H9 (cell line): Measurements from ENCODE around the gene IMPA2. TPM values are rescaled to one million over a fixed set of nuclear protein-coding genes. Genes with fewer than 3 reads are reported as not detected.

ENCODE experiments used
- DNase-seq: peaks from one replicate; pipeline ENCODE4 v3.0.0-alpha.2; 2017
- H2AFZ ChIP-seq: one replicate; pipeline ENCODE4 v1.6.1; 2013; ENCODE audit warnings: mild to moderate bottlenecking, low read length, control low read depth, moderate library complexity
- H2AK5ac ChIP-seq: 2 replicates; pipeline ENCODE4 v1.6.1; 2013; ENCODE audit warnings: low read length, control low read depth, mixed read lengths; ENCODE audit not compliant: insufficient read length
- H2BK120ac ChIP-seq: one replicate; pipeline ENCODE4 v1.6.1; 2013; ENCODE audit warnings: low read depth, mild to moderate bottlenecking, low read length, control low read depth, inconsistent platforms; ENCODE audit not compliant: poor library complexity, severe bottlenecking
- H2BK12ac ChIP-seq: 2 replicates; pipeline ENCODE4 v1.6.1; 2013; ENCODE audit warnings: low read length, control low read depth, mixed read lengths, low read depth; ENCODE audit not compliant: insufficient read length
- H2BK15ac ChIP-seq: 2 replicates; pipeline ENCODE4 v1.6.1; 2013; ENCODE audit warnings: low read depth, low read length, control low read depth
- H2BK20ac ChIP-seq: one replicate; pipeline ENCODE4 v1.6.1; 2013; ENCODE audit warnings: low read depth, mild to moderate bottlenecking, low read length, control low read depth, inconsistent platforms; ENCODE audit not compliant: poor library complexity, severe bottlenecking
- H2BK5ac ChIP-seq: 2 replicates; pipeline ENCODE4 v1.6.1; 2013; ENCODE audit warnings: low read length, control low read depth, mixed read lengths; ENCODE audit not compliant: insufficient read length
- H3K14ac ChIP-seq: 2 replicates; pipeline ENCODE4 v1.6.1; 2013; ENCODE audit warnings: low read length, control low read depth; ENCODE audit not compliant: insufficient read depth
- H3K18ac ChIP-seq: 2 replicates; pipeline ENCODE4 v1.6.1; 2013; ENCODE audit warnings: low read depth, mild to moderate bottlenecking, mixed read lengths, low read length, control low read depth; ENCODE audit not compliant: insufficient read length
- H3K23ac ChIP-seq: 2 replicates; pipeline ENCODE4 v1.6.1; 2013; ENCODE audit warnings: low read length, control low read depth, mixed read lengths, low read depth; ENCODE audit not compliant: insufficient read length
- H3K23me2 ChIP-seq: 2 replicates; pipeline ENCODE4 v1.6.1; 2013; ENCODE audit warnings: low read depth, mild to moderate bottlenecking, mixed read lengths, low read length, control low read depth; ENCODE audit not compliant: insufficient read length, poor library complexity, severe bottlenecking
- H3K27ac ChIP-seq: 2 replicates; pipeline ENCODE4 v1.5.1; 2013; ENCODE audit warnings: low read length, control low read depth, mixed read lengths, low read depth; ENCODE audit not compliant: insufficient read length
- H3K27me3 ChIP-seq: 2 replicates; pipeline ENCODE4 v1.6.1; 2013; ENCODE audit warnings: low read length, control low read depth, inconsistent platforms; ENCODE audit not compliant: insufficient read depth
- H3K4ac ChIP-seq: 2 replicates; pipeline ENCODE4 v1.6.1; 2013; ENCODE audit warnings: low read depth, mild to moderate bottlenecking, control low read depth, inconsistent platforms, low read length, moderate library complexity
- H3K4me1 ChIP-seq: 2 replicates; pipeline ENCODE4 v1.6.1; 2013; ENCODE audit warnings: low read length, control low read depth, inconsistent platforms; ENCODE audit not compliant: insufficient read depth
- H3K4me2 ChIP-seq: 2 replicates; pipeline ENCODE4 v1.6.1; 2013; ENCODE audit warnings: low read length, control low read depth, mixed read lengths; ENCODE audit not compliant: insufficient read length, insufficient read depth
- H3K56ac ChIP-seq: 2 replicates; pipeline ENCODE4 v1.6.1; 2013; ENCODE audit warnings: low read depth, mild to moderate bottlenecking, mixed read lengths, low read length, control low read depth; ENCODE audit not compliant: insufficient read length
- H3K79me1 ChIP-seq: 2 replicates; pipeline ENCODE4 v1.6.1; 2013; ENCODE audit warnings: low read depth, mild to moderate bottlenecking, moderate library complexity, low read length, control low read depth, inconsistent platforms; ENCODE audit not compliant: insufficient read depth, poor library complexity, severe bottlenecking
- H3K79me2 ChIP-seq: 2 replicates; pipeline ENCODE4 v1.6.1; 2013; ENCODE audit warnings: low read length, control low read depth, inconsistent platforms; ENCODE audit not compliant: insufficient read depth
- H3K9ac ChIP-seq: 2 replicates; pipeline ENCODE4 v1.6.1; 2013; ENCODE audit warnings: low read length, control low read depth, mixed read lengths; ENCODE audit not compliant: insufficient read length; ENCODE audit errors: extremely low read depth
- H3K9me3 ChIP-seq: one replicate; pipeline ENCODE4 v1.6.1; 2013; ENCODE audit warnings: low read depth, low read length, inconsistent platforms; ENCODE audit not compliant: control insufficient read depth
- H3T11ph ChIP-seq: one replicate; pipeline ENCODE4 v1.6.1; 2013; ENCODE audit warnings: mild to moderate bottlenecking, low read length, control low read depth, inconsistent platforms
- H4K20me1 ChIP-seq: one replicate; pipeline ENCODE4 v1.6.1; 2013; ENCODE audit not compliant: control insufficient read depth, insufficient read length, insufficient read depth
- H4K5ac ChIP-seq: 2 replicates; pipeline ENCODE4 v1.6.1; 2013; ENCODE audit warnings: low read depth, mild to moderate bottlenecking, mixed read lengths, low read length, control low read depth; ENCODE audit not compliant: insufficient read length
- H4K8ac ChIP-seq: replicated peaks from 2 replicates; pipeline ENCODE4 v1.6.1; 2013; ENCODE audit warnings: low read length, control low read depth, mixed read lengths, low read depth; ENCODE audit not compliant: insufficient read length
- H4K91ac ChIP-seq: 2 replicates; pipeline ENCODE4 v1.6.1; 2013; ENCODE audit warnings: low read depth, mild to moderate bottlenecking, moderate library complexity, mixed read lengths, low read length, control low read depth; ENCODE audit not compliant: insufficient read length
- H3K27ac Mint-ChIP-seq, 3 experiments: 2 replicates in 2 of 3; 3 replicates in 1 of 3; pipeline ENCODE4 v1.8.0; 2020 to 2021; ENCODE audit warnings: mixed read lengths in 3 of 3, mild to moderate bottlenecking in 1 of 3, moderate library complexity in 1 of 3
- H3K27me3 Mint-ChIP-seq: 2 replicates; pipeline ENCODE4 v1.8.0; 2021; ENCODE audit warnings: low read depth, mild to moderate bottlenecking, moderate library complexity, mixed read lengths
- H3K36me3 Mint-ChIP-seq, 3 experiments: 2 replicates in 2 of 3; 3 replicates in 1 of 3; pipeline ENCODE4 v1.8.0; 2020 to 2021; ENCODE audit warnings: low read depth in 3 of 3, mixed read lengths in 3 of 3; ENCODE audit not compliant: insufficient read depth in 1 of 3
- H3K4me1 Mint-ChIP-seq, 2 experiments: 2 replicates each; pipeline ENCODE4 v1.8.0; 2020; ENCODE audit warnings: mixed read lengths in 2 of 2
- H3K4me3 Mint-ChIP-seq, 2 experiments: 2 replicates in 1 of 2; 3 replicates in 1 of 2; pipeline ENCODE4 v1.8.0; 2020 to 2021; ENCODE audit warnings: mild to moderate bottlenecking in 2 of 2, mixed read lengths in 2 of 2, moderate library complexity in 1 of 2
- H3K9me3 Mint-ChIP-seq, 2 experiments: 2 replicates in 1 of 2; 3 replicates in 1 of 2; pipeline ENCODE4 v1.8.0; 2020; ENCODE audit warnings: mild to moderate bottlenecking in 2 of 2, mixed read lengths in 2 of 2, moderate library complexity in 1 of 2
- WGBS: extraction: QIAGEN DNeasy Blood & Tissue Kit; methylation state at CpG from one replicate; pipeline ENCODE4 v1.1.7; 2013; ENCODE audit warnings: missing lambda C conversion rate, low lambda C conversion rate, mixed read lengths; ENCODE audit not compliant: insufficient read length; ENCODE audit errors: extremely low coverage; 5-methylcytosine and 5-hydroxymethylcytosine counted together
- total RNA-seq: library from RNA; stranded (reverse); gene quantifications from 2 replicates; pipeline ENCODE4 v1.2.1, GENCODE V29; 2021
- TF ChIP-seq, protein P1 (sequence below): fragments of 200-600 bp; sonication (generic); conservative IDR thresholded peaks from 3 replicates; pipeline ENCODE4 v1.8.0; 2021; ENCODE audit warnings: antibody characterized with exemption, mild to moderate bottlenecking

IMPA2 gene
- total RNA-seq, 1 experiment from 2014 or later, result 73.8 TPM

DNA sequence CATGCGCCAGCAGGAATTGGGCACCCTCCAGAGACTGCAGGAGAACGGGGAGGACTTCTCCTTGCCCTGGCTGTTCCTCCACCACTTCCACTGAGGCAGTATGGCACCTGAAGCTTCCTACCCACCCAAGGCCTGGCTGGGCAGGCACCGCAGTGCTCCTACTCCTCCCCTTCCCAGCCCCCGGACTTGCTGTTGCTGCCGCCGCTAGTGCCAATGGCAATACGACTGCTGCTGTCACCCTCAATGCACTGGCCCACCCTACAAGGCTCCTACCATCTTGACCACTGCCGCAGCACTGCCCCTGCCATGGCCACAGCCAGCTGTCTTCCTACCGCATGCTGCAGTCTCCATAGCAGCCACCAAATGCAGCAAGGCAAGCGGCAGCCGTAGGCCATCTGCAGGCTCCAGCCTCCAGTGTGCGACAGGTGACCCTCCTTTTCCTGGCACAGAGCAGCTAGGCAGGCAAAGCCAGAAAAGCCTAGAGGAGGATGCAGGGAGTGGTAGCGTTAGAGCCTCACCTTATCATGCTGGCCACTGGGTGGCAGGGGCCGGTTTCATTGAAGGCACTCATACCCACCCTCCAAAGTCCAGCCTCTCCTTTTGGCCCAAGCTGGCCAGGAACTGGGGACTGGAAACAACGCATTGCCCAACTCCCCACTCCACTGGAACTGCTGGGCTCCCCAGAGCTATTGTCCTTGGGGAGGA, 64.9 kb downstream of the IMPA2 start:
- Mint-ChIP-seq H3K27me3 (no peaks in the 10 kb centered on the region; the same call in 1 of the 2 replicates), H3K9me3 (no peaks in the 10 kb centered on the region), H3K27ac (peak overlapping the region in 1 of 3 experiments; percentile 68; a peak in 1 of 7 replicates), H3K36me3 (no peaks in the 10 kb centered on the region), H3K4me1 (peaks cover 0 to 6% of the 10 kb centered on the region in 2 experiments; a peak in 2 of 4 replicates), H3K4me3 (no peak overlapping the region; a peak in 1 of 5 replicates)
- Histone ChIP-seq H3K14ac (no peak overlapping the region), H2AK5ac (no peak overlapping the region), H3K23ac (no peak overlapping the region), H3K4ac (no peak overlapping the region), H3K4me2 (no peak overlapping the region), H3K27ac (no peak overlapping the region), H2BK12ac (no peak overlapping the region), H3K56ac (no peak overlapping the region), H4K20me1 (no peaks in the 10 kb centered on the region), H4K5ac (no peak overlapping the region), H4K91ac (no peak overlapping the region), H3K79me1 (no peaks in the 10 kb centered on the region), H3K79me2 (no peaks in the 10 kb centered on the region), H2BK20ac (no peak overlapping the region), H2BK15ac (no peak overlapping the region), H2BK5ac (no peak overlapping the region), H3T11ph (no peak overlapping the region), H4K8ac (no peak overlapping the region), H3K23me2 (no peaks in the 10 kb centered on the region), H2AFZ (no peak overlapping the region), H3K9me3 (no peaks in the 10 kb centered on the region), H3K18ac (no peak overlapping the region), H3K4me1 (no peaks in the 10 kb centered on the region), H2BK120ac (no peak overlapping the region), H3K27me3 (no peaks in the 10 kb centered on the region), H3K9ac (no peak overlapping the region)
- WGBS, result no CpG with 5 or more reads among the region's 15 CpGs
- TF ChIP-seq, protein P1, sequence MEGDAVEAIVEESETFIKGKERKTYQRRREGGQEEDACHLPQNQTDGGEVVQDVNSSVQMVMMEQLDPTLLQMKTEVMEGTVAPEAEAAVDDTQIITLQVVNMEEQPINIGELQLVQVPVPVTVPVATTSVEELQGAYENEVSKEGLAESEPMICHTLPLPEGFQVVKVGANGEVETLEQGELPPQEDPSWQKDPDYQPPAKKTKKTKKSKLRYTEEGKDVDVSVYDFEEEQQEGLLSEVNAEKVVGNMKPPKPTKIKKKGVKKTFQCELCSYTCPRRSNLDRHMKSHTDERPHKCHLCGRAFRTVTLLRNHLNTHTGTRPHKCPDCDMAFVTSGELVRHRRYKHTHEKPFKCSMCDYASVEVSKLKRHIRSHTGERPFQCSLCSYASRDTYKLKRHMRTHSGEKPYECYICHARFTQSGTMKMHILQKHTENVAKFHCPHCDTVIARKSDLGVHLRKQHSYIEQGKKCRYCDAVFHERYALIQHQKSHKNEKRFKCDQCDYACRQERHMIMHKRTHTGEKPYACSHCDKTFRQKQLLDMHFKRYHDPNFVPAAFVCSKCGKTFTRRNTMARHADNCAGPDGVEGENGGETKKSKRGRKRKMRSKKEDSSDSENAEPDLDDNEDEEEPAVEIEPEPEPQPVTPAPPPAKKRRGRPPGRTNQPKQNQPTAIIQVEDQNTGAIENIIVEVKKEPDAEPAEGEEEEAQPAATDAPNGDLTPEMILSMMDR, result no peak
- no peak for DNase-seq
